Endothelial cell of umbilical vein (primary cell): ENCODE measurements around the gene ADCY7. TPM values are rescaled to one million over a fixed set of nuclear protein-coding genes. Genes with fewer than 3 reads are reported as not detected.

Source experiments
- BruUV-seq: library from RNA; stranded (reverse); fragments of 400-500 nt; replicated peaks from 2 replicates; lab custom pipeline; 2021; lab: Mats Ljungman, UMichigan
- CTCF ChIA-PET: fragments of 300-600, 350-600 bp; sonication (Branson Sonifier 250); formaldehyde crosslinking; loops from one replicate; lab custom pipeline; 2021; ENCODE audit warnings: antibody characterized with exemption, inconsistent platforms; lab: Charles Lee
- POLR2A ChIA-PET: fragments of 300-600, 350-600 bp; sonication (Branson Sonifier 250); formaldehyde crosslinking; loops from one replicate; lab custom pipeline; 2021; ENCODE audit warnings: antibody characterized with exemption, inconsistent platforms; lab: Charles Lee
- DNase-seq: peaks from one replicate; pipeline ENCODE4 v3.0.0-alpha.2; 2011; ENCODE audit warnings: low read depth, low spot score
- FAIRE-seq: peaks from 2 replicates; lab custom pipeline; 2011; peaks lifted over from hg19 to GRCh38; lab: Jason Lieb, UNC
- H2AFZ ChIP-seq: 2 replicates; pipeline ENCODE4 v1.6.0; 2012; ENCODE audit warnings: low read depth, low read length, control low read depth, inconsistent platforms
- H3K27ac ChIP-seq: 2 replicates; pipeline ENCODE4 v1.5.1; 2011; ENCODE audit warnings: low read depth, mild to moderate bottlenecking, control low read depth, low read length, moderate library complexity; ENCODE audit not compliant: insufficient read depth
- H3K27me3 ChIP-seq, 2 experiments: 2 replicates each; pipeline versions ENCODE4 v1.6.0 to v1.6.1; 2011; ENCODE audit warnings: low read length in 2 of 2, mixed read lengths in 1 of 2; ENCODE audit not compliant: control insufficient read depth in 2 of 2, insufficient read depth in 2 of 2
- H3K36me3 ChIP-seq, 2 experiments: 2 replicates in 1 of 2; 3 replicates in 1 of 2; pipeline ENCODE4 v1.5.1; 2011; ENCODE audit warnings: low read length in 2 of 2, mild to moderate bottlenecking in 1 of 2, moderate library complexity in 1 of 2; ENCODE audit not compliant: control insufficient read depth in 2 of 2, insufficient read depth in 2 of 2; ENCODE audit errors: extremely low read depth in 1 of 2
- H3K4me1 ChIP-seq: 3 replicates; pipeline ENCODE4 v1.5.1; 2011; ENCODE audit warnings: mild to moderate bottlenecking, low read length; ENCODE audit not compliant: control insufficient read depth, insufficient read depth; ENCODE audit errors: extremely low read depth
- H3K4me2 ChIP-seq: 2 replicates; pipeline ENCODE4 v1.6.1; 2011; ENCODE audit warnings: low read length, control low read depth, mixed read lengths; ENCODE audit not compliant: insufficient read depth
- H3K4me3 ChIP-seq, 3 experiments: fragments of 200-600 bp in 1 of 3; sonication (generic), shearing (Covaris generic) in 1 of 3; replicated peaks in 1 of 3; 2 replicates each; pipeline ENCODE4 v1.5.1; 2011 to 2016; ENCODE audit warnings: control low read depth in 3 of 3, low read length in 3 of 3, mild to moderate bottlenecking in 2 of 3, inconsistent platforms in 1 of 3, low read depth in 1 of 3, moderate library complexity in 1 of 3; ENCODE audit not compliant: insufficient read depth in 1 of 3
- H3K79me2 ChIP-seq: 2 replicates; pipeline ENCODE4 v1.6.0; 2012; ENCODE audit warnings: low read length, inconsistent platforms; ENCODE audit not compliant: control insufficient read depth, insufficient read depth
- H3K9ac ChIP-seq: replicated peaks from 2 replicates; pipeline ENCODE3; 2011; ENCODE audit warnings: low read length, control low read depth; ENCODE audit not compliant: insufficient read depth; ENCODE audit errors: extremely low read depth
- H3K9me1 ChIP-seq: replicated peaks from 3 replicates; pipeline ENCODE4 v1.6.0; 2011; ENCODE audit warnings: mild to moderate bottlenecking, low read length; ENCODE audit not compliant: control insufficient read depth, insufficient read depth; ENCODE audit errors: extremely low read depth
- H3K9me3 ChIP-seq: replicated peaks from 2 replicates; pipeline ENCODE4 v1.5.1; 2012; ENCODE audit warnings: low read length, inconsistent platforms; ENCODE audit not compliant: control insufficient read depth, insufficient read depth
- H4K20me1 ChIP-seq: replicated peaks from 2 replicates; pipeline ENCODE3; 2011; ENCODE audit warnings: mild to moderate bottlenecking, low read length; ENCODE audit not compliant: control insufficient read depth, insufficient read depth; ENCODE audit errors: extremely low read depth
- CTCF ChIP-seq, 2 donors: IDR thresholded peaks; 1 replicate in 1 of 2; 2 replicates in 1 of 2; pipeline ENCODE4 v1.5.1; 2011; ENCODE audit warnings: low read length in 2 of 2, mild to moderate bottlenecking in 2 of 2, moderate library complexity in 2 of 2, control low read depth in 1 of 2, inconsistent platforms in 1 of 2, low read depth in 1 of 2; ENCODE audit not compliant: insufficient read depth in 1 of 2; ENCODE audit errors: extremely low read depth in 1 of 2
- EZH2 ChIP-seq: IDR thresholded peaks from 2 replicates; pipeline ENCODE4 v1.6.1; 2012; ENCODE audit warnings: borderline replicate concordance, low read depth, mild to moderate bottlenecking, moderate library complexity, low read length, inconsistent platforms; ENCODE audit not compliant: severe bottlenecking
- JUN ChIP-seq: IDR thresholded peaks from 2 replicates; pipeline ENCODE4 v1.6.1; 2011; ENCODE audit warnings: borderline replicate concordance, low read depth; ENCODE audit not compliant: insufficient read length, insufficient read depth
- MAX ChIP-seq: IDR thresholded peaks from 2 replicates; pipeline ENCODE4 v1.6.1; 2011; ENCODE audit not compliant: insufficient read depth, insufficient read length
- MYC ChIP-seq: IDR thresholded peaks from one replicate; pipeline ENCODE4 v1.6.1; 2011; ENCODE audit warnings: mild to moderate bottlenecking, low read depth, low read length
- POLR2AphosphoS5 ChIP-seq: IDR thresholded peaks from 2 replicates; pipeline ENCODE4 v1.6.1; 2012; ENCODE audit warnings: low read depth, mild to moderate bottlenecking, control low read depth, low read length, moderate library complexity; ENCODE audit not compliant: insufficient read depth
- dilution Hi-C: fragments of 300-500 bp; cut with MboI; formaldehyde crosslinking; loops from one replicate; pipeline ENCODE4 v1.15.0; 2019; ENCODE audit warnings: low sequenced_read_pairs; ENCODE audit not compliant: extremely low pct_ligation_motif_present
- intact Hi-C: fragments of 100-400 bp; cut with micrococcal nuclease; formaldehyde crosslinking; loops from one replicate; pipeline ENCODE4 v1.10.0; 2022
- polyA plus RNA-seq, 4 experiments: library from polyadenylated mRNA; depleted of rRNA in 3 of 4; stranded (reverse) in 3 of 4; unstranded in 1 of 4; fragments of >200 nt; gene quantifications; 2 replicates each; pipeline versions ENCODE4 v1.2.1 to v1.2.3, GENCODE V29; 2011 to 2012; ENCODE audit warnings: missing spikeins in 1 of 4
- total RNA-seq: library from RNA; stranded (reverse); gene quantifications from 2 replicates; pipeline ENCODE4 v1.2.3, GENCODE V29; 2021

The ADCY7 gene
- total and polyA plus RNA-seq, 2 donors (not counting 3 experiments of a cell fraction or from before 2014, with no cell fraction given): 3.5 to 9.3 TPM

- peak overlapping the region; percentile 91 for H2AFZ ChIP-seq
- peak overlapping the region; percentile 62 for H3K4me2 ChIP-seq
- FAIRE-seq: no peak
- H3K27me3 ChIP-seq: peaks cover 0 to 2% of the 10 kb centered on the region in 2 experiments
- peak overlapping the region; percentile 46 for H3K9ac ChIP-seq
- no peaks in the 10 kb centered on the region for H3K9me1 ChIP-seq
- ChIA-PET CTCF (interaction anchor here (1.2 to 2.3 kb wide), 5 partner anchors 8 to 419 kb away, joined by 3 to 14 read pairs (median 11); partner anchors contain the start of gene HEATR3), POLR2A (no interaction called here)
- peak overlapping the region; percentile 46 to 79 (median 64) for H3K4me3 ChIP-seq
- no peaks in the 10 kb centered on the region for H3K9me3 ChIP-seq
- no peaks in the 10 kb centered on the region for H3K79me2 ChIP-seq
- H3K27ac ChIP-seq: no peak overlapping the region
- dilution Hi-C loops (no loop called here), intact Hi-C loops (loop anchor here (2.0 kb wide), 1 partner anchor 66 kb away; no protein-coding TSS in a partner anchor)
- TF ChIP-seq EZH2: no peak
- no peak for TF ChIP-seq JUN
- no peak for TF ChIP-seq CTCF (IDR thresholded peaks at IDR 0.05; ENCODE audit: extremely low read depth in 1 of 2, insufficient read depth in 1 of 2, low read depth in 1 of 2, low read length in 2 of 2)
- no peak for TF ChIP-seq POLR2AphosphoS5
- TF ChIP-seq MYC: no peak
- no peak for TF ChIP-seq MAX
- H3K4me1 ChIP-seq: peaks cover 9% of the 10 kb centered on the region
- DNase-seq: no peak
- H4K20me1 ChIP-seq: no peaks in the 10 kb centered on the region
- BruUV-seq: no TSS peak
- no peaks in the 10 kb centered on the region for H3K36me3 ChIP-seq
Measured at GRCh38 chr16:50246299-50247122, 19.8 kb upstream of the ADCY7 start.
